GM18526 (cell line): Measurements from ENCODE around the gene SLC30A7.

Experiments used
- POLR2A ChIP-seq: IDR thresholded peaks from 3 replicates; pipeline ENCODE4 v1.6.1; 2011; ENCODE audit not compliant: insufficient read length; ENCODE audit errors: extremely low read depth

SLC30A7 gene

DNA sequence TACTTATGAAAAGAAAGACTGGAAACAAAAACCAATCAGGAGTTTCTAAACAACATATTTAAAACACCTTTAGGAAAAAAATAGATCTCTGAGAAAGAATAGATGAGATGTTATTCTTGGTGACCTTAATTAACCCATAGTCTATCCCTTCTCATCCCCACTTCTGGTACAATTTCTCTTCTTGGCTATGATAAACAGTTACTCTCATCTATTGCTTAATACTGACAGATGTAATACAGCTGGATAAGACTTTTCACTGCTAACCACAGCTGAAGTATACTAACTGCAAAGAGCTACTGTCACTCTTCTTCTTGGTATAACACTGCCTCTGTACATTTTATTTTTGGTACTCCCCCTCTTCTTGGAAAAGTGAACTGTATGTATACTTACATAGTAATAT is 16.5 kb upstream of the SLC30A7 start:
- no peak for TF ChIP-seq POLR2A

DNA sequence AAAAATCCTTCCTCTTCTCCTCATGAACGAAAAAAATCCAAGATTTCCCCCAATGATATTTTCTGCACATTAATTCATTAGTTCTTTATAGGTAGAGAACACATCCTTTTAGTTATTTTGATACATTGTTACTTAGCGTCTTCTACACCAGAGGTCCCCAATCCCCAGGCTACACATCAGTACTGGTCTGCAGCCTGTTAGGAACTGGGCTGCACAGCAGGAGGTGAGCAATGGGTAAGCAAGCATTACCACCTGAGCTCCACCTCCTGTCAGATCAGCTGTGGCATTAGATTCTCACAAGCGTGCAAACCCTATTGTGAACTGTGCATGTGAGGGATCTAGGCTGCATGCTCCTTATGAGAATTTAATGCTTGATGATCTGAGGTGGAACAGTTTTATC is 14.2 kb upstream of the SLC30A7 start:
- TF ChIP-seq POLR2A: no peak

DNA sequence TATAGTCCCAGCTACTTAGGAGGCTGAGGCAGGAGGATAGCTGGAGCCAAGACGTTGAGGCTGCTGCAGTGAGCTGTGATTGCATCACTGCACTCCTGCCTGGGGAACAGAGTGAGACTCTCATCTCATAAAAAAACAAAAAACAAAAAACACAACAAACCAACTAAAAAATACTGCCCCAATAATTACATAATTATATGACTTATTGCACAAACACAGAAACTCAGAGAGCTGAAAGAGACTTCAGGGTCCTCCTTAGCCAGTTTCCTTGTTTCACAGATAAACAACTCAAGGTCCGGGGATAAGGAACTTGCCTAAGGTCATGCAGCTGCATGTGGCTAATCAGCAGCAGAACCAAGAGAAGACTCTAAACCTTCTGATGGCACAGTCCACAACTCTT is 13.2 kb upstream of the SLC30A7 start:
- no peak for TF ChIP-seq POLR2A

DNA sequence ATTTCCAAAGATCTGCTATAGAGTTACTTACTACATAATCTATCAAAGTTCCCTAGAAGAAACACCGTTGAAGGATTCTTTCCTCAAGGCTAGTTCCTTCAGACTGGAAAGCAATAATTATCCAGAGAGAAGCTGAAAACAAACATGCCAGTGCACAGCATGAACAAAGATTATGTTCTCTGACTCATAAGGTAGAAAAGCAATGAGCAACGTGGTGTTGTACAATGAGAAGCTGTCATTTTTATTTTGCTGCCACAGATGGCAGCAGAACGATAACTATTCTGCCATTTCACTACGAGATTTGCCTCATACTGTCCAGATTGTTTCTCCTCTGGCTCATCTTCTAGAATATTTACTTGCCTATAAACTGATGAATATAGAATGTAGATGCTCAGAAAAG is 11.9 kb upstream of the SLC30A7 start:
- TF ChIP-seq POLR2A: no peak

DNA sequence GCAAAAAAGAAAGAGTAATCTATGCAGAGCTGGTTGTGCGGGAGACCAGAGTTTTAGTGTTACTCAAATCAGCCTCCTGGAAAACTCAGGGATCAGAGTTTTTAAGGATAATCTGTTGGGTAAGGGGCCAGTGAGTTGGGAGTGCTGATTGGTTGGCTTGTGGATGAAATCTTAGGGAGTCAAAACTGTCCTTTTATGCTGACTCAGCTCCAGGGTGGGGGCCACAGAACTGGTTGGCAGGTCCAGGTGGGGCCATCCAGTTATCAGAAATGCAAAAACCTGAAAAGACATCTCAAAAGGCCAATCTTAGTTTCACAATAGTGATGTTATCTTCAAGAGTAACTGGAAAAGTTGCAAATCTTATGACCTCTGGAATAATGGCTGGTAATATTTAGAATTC is 4.5 kb upstream of the SLC30A7 start:
- TF ChIP-seq POLR2A: no peak

DNA sequence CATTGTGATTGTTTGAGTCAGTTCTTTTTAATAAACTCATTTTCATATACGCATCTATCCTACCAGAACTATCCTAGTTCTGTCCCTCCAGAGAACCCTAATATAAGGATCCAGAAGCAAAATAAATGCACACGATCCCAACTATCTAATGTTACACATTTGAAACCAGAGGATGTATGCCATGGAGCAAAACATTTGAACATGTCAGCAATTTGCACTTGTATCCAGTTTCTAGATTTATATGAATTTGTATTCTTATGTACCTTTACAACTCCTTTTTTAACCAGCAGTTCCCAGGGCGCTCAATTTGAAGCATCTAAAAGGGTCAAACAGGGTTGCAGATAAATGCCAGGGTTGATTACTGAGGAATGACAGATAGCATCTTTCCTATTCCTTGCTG is 3.3 kb upstream of the SLC30A7 start:
- no peak for TF ChIP-seq POLR2A

DNA sequence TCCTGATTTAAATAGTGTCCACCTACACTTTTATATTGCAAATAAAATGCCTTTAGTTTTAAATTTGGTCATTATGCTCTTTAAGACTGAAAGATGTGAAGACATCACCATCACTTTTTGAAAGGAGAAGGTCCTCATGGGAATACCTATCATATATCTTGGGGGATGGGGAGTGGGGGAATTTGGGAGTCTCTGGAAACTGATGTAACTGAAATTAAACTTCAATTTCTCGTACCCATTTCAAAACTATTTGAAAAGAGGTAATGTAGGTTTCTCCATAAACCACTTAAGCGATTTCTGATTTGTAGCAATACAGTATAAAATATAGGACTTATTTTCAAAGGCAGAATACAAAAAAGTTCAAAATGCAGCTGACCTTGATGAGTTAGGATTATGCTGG is 2.2 kb upstream of the SLC30A7 start:
- TF ChIP-seq POLR2A: no peak

DNA sequence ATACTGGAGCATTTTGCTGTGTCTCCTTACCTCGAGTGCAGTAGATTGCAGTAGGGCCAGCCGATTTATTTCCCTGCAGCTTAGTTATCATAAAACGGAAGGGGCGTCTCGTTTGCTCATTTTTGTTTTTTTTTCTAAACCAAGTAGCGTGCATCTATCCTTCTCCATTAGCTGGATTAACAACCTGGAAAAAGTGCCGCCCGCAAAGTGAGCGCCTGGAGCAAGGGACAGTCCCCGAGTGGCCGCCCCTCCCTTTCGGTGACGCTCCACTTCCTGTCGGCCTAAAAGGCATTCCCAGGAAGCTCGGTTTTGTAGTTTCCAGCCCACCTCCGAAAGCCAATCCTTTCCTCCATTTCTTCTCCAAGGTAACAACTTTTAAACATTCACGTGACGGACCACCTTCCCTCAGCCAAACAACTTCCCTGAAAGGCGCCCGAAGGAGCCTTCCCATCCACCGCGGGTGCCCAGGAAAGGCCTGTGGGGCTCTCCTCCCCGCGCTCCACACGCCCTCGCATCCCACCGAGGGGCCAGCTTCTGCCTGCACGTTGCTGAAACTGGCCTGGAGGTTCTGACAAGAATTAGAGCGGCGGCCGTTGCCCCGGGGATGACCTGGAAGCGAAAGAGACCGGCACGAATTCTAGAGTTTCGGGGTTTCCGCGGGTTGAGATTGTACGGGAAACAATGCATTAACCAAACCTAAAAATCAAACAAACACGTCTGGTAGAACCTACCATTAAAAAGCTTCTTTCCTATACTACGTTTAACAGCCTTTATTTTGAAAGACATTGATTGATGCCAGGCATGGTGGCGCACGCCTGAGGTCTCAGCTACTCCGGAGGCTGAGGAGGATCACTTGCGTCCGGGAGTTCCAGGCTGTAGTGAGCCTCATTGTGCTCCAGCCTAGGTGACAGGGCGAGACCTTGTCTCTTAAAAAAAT is 1.0 kb upstream of the SLC30A7 start, which contains the start of gene EXTL2:
EXTL2 (minus strand) TSS at position 240 of the 937 bp plus-strand sequence. CDS start 6,085 bp downstream, outside the sequence.
- peak; percentile 50 for TF ChIP-seq POLR2A

DNA sequence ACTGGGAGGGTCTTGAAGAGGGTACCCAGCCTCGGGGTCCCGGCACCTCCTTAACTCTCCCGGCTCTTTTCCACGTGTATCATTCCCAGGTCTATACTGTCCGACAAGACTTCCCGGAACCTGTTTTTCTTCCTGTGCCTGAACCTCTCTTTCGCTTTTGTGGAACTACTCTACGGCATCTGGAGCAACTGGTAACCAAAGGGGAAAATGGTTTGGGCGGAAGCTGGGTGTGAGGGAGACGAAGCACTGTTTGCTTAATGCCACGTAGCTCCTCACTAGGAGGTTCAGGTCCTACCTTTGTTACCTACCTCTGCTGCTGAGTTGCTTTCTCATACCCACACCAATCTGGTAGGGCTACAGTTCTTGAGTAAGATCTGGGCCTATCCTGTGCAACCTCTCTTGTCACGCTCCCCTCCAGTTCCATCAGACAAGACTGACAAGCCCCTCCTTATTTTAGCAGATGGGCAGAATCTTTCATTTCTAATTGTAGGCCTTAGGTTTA is 642 bp downstream of the SLC30A7 start:
- peak; percentile 48 for TF ChIP-seq POLR2A

DNA sequence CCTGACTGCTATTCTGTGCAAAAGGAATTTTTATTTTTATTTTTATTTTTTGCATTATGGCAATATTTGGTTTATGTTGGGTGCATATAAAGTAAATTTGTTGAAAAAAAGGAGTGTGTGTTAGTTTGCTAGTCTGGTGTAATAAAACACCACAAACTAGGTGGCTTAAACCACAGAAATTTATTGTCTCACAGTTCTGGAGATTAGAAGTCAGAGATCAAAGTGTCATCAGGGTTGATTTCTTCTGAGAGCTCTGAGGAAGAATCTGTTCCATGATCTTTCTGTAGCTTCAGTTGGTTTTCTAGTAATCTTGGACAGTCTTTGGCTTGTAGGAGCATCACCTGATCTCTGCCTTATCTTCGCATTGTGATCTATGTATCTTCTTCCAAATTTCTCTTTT is 6.5 kb downstream of the SLC30A7 start:
- no peak for TF ChIP-seq POLR2A

DNA sequence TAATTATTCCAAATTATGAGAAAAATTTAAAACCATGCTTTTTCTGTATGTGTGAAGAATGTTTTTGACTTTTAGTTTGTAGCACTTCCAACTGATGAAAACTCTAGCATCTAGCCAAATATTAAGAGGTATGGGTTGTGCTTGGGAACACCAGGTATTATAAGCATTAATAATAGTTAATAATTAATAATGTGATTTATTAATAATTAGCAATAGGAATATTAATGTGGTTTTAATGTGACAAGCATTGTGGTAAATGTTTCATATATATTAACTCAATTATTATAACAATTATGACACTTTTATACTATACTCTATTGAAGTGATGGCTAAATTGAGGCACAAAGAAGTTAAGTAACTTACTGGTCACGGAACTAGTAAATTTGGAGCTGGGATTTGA is 7.9 kb downstream of the SLC30A7 start:
- no peak for TF ChIP-seq POLR2A

DNA sequence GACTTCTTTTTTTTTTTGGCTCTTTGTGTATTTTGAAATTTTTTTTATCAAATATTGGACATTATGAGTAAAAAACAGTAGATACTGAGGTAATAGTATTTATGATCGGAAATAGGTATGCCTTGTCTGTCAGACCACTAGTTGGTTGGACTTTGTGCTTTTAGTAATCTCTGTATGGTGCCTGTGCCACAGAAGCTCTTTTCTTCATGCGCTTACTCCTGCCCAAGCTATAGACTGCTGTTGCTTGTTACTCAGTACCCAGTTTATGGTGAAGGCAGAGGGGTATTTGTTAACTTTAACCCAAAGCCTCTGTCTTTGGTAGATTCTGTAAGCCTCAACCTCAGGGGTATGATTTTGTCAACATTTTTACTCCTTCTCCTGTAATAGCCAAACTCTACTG is 8.6 kb downstream of the SLC30A7 start:
- TF ChIP-seq POLR2A: no peak

DNA sequence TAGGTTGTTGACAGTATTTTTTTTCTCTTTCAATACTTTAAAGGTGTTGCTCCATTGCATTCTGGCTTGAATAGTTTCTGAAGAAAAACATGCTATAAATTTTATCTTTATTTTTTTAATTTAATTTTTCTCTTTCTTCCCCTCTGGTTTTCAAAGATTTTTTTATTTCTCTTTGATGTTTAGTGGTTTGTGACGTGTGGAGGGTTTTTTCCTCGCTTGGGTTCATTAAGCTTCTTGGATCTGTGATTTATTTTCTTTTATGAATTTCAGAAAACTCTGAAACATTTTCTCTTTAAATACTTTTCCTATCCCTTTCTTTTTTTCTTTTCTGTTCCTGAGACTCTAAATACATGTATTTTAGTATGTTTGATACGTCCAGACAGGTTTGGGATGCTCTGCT is 9.3 kb downstream of the SLC30A7 start:
- no peak for TF ChIP-seq POLR2A

DNA sequence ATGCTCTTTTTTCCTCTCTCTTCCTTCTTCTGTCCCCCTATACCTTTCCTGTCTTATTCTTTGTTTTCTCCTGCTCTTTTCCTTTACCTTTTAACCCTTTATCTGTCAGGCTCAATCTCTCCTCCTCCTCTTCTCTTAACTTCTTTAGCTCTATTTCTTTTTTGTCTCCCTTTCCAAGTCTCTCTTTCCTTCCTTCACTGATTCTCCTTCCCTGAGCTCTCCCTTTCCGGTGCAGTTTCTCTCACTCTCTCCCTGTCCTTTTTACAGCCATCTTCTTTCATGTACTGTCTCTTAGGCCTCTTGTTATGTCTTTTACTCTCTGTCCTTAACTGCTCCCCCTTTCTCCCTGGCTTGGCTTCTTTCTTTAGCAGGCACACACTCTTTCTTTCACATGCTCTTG is 12.0 kb downstream of the SLC30A7 start:
- TF ChIP-seq POLR2A: no peak

DNA sequence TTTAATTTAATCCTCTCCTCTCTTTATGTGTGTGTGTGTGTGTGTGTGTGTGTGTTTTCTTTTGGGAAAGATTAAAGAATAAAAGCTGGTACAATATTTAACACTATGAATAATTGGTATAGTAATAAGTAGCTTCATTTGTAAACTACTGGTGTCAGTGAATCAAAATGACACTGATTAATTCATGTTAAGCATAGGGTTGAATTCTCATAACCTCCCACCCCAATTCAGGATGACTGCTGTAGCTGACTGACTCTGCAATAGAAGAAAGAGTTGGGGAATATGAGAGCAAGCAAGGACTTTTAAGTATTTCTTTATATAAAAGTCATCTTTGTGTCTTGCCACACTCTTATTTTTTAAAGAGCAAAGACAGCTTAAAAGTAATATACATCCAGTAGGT is 13.1 kb downstream of the SLC30A7 start:
- no peak for TF ChIP-seq POLR2A

DNA sequence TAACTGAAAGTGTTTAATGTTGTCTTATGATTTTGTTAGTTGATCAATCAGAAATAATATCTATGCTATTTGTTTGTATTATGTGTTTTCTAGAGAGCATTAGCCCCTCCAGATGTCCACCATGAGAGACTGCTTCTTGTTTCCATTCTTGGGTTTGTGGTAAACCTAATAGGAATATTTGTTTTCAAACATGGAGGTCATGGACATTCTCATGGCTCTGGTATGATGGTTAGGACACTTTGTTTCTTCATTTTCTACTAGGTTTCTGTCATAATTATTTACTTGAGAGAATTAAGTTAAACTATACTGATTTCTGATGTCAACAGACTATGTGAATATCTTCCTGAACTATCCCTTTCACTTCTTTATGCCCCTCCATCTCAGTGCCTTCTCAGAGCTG is 16.1 kb downstream of the SLC30A7 start:
- TF ChIP-seq POLR2A: no peak

DNA sequence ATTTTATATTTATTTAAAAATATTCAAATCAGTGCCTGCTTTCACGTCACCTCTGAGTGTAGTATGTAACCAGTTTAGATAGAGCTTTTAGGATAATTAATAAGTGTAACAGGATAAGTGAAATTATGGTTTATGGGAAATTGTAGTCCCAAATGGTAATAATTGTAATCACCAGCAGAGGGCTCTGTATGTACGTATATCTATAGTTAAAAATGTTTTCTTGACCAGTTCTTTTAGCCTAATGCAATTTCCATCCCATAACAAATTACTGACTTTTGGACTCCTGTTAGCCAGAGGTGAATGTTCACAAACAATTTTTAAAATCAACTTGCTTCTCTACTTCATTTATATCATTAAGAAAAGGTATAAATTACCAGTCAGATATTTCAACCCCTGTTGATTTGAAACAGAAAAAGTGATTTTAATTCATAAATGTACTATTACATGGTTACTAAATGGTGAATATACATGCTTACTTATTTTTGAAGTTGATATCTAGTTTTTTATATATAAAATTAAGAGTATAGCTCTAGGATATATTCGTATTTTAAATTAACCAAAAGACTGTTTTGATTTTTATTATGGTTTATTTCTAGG is 25.3 kb downstream of the SLC30A7 start:
- no peak for TF ChIP-seq POLR2A

DNA sequence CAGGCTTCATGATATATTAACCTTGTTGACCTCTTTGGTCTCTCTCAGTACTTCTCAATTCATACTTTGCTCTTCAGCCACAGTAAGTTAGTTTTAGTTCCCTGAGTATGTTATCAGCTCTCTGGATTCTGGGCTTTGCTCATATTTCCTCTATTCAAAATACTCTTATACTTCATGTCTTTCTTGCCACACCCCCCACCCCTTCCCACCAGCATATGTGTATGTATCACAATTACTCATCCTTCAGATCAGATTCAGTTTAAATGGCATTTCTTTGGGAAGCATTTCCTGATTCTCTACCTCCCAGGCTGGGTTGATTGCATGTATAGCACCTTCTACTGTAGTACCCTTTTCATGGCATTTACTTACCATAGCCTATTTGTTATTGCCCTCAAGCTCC is 28.3 kb downstream of the SLC30A7 start:
- TF ChIP-seq POLR2A: no peak
